Measurements from ENCODE around the gene COG8. TPM values are rescaled to one million over a fixed set of nuclear protein-coding genes. Genes with fewer than 3 reads are reported as not detected.
"Not testable (repeated sequence)": the region's sequence is repeated elsewhere in the genome, so short reads cannot be mapped to it uniquely, and the experiment has no call there.

Gene COG8
- total RNA-seq, 4 donors from 2014 or later: 41.2 to 56.5 (median 52.1) TPM

DNA sequence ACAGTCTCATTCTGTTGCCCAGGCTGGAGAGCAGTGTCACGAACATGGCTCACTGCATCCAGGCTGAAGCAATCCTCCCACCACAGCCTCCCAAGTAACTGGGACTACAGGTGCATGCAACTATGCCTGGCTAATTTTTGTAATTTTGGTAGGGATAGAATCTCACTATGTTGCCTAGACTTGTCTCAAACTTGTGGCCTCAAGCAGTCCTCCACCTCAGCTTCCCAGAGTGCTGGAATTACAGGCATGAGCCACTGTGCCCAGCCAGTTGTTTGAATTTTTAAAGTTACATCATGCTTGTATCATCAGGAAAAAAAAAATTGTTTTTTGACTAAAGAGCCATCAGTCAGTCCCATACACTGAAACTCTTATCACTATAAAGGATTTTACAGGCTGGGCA is 45.3 kb downstream of the COG8 start:
- H3K27ac ChIP-seq: no peak overlapping the region
- no peaks in the 10 kb centered on the region for H3K9me3 ChIP-seq
- ATAC-seq: no peak
- no peak for TF ChIP-seq POLR2A (IDR thresholded peaks at IDR 0.05)
- TF ChIP-seq, protein P1, sequence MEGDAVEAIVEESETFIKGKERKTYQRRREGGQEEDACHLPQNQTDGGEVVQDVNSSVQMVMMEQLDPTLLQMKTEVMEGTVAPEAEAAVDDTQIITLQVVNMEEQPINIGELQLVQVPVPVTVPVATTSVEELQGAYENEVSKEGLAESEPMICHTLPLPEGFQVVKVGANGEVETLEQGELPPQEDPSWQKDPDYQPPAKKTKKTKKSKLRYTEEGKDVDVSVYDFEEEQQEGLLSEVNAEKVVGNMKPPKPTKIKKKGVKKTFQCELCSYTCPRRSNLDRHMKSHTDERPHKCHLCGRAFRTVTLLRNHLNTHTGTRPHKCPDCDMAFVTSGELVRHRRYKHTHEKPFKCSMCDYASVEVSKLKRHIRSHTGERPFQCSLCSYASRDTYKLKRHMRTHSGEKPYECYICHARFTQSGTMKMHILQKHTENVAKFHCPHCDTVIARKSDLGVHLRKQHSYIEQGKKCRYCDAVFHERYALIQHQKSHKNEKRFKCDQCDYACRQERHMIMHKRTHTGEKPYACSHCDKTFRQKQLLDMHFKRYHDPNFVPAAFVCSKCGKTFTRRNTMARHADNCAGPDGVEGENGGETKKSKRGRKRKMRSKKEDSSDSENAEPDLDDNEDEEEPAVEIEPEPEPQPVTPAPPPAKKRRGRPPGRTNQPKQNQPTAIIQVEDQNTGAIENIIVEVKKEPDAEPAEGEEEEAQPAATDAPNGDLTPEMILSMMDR (IDR thresholded peaks at IDR 0.05 in 4 of 5, conservative IDR thresholded peaks at IDR 0.05 in 1 of 5): no peak
- intact Hi-C loops (cut with DNase I; ENCODE audit: low total_unique reads) (no loop called here), in situ Hi-C loops (cut with MboI; ENCODE audit: low sequenced_read_pairs in 4 of 4) (loop anchor here in 2 of 4 donors (25.0 kb wide), 2 partner anchors 132 to 757 kb away; partner anchors contain the start of gene ZFP90 (in 1 of the 2))
- no peak for DNase-seq
- no peaks in the 10 kb centered on the region for H3K4me1 ChIP-seq
- H3K4me3 ChIP-seq: no peak overlapping the region
- no peaks in the 10 kb centered on the region for H3K36me3 ChIP-seq
- H3K27me3 ChIP-seq: no peaks in the 10 kb centered on the region

DNA sequence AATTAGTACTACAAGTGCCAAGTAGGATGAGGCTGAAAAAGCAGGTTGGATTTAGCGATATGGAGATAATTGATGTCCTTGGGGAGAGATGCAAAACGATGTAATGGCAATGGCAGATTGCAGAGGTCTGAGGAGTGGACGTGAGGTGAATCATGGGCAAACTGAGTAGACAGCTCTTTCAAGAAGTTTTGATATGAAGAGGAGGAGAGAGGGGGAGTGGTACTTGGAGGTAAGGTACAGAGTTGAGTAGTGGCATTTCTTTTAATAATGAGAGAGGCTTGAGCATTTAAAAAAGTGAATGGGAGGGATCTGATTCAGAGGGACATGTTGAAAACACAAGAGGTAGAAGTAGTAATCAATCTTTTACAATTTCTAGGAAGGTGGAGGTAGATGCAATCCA is 46.0 kb downstream of the COG8 start:
- H3K36me3 ChIP-seq: no peaks in the 10 kb centered on the region
- DNase-seq: no peak
- intact Hi-C loops (cut with DNase I; ENCODE audit: low total_unique reads): no loop called here

DNA sequence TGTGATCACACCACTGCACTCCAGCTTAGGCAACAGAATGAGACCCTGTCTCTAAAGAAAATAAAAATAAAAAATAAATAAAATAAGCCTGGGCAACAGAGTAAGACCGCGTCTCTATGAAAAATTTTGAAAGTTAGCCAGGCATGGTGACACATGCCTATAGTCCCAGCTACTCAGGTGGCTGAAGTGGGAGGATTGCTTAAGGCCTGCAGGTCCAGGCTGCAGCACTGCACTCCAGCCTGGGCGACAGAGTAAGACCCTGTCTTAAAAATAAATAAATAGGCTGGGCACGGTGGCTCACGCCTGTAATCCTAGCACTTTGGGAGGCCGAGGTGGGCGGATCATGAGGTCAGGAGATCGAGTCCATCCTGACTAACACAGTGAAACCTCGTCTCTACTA is 47.7 kb downstream of the COG8 start:
- H3K9me3 ChIP-seq; intact Hi-C loops (cut with DNase I; ENCODE audit: low total_unique reads); H3K27ac ChIP-seq; H3K27me3 ChIP-seq; H3K36me3 ChIP-seq; H3K4me1 ChIP-seq; ATAC-seq; DNase-seq; H3K4me3 ChIP-seq: not testable (repeated sequence)
- in situ Hi-C loops (cut with MboI; ENCODE audit: low sequenced_read_pairs in 4 of 4): loop anchor here in 2 of 4 donors (25.0 kb wide), 2 partner anchors 129 to 754 kb away; partner anchors contain the start of gene ZFP90 (in 1 of the 2)

More for the DNA sequence above, 46.0 kb downstream of the COG8 start:
- no peak for TF ChIP-seq POLR2A (IDR thresholded peaks at IDR 0.05)
- TF ChIP-seq, protein P1 (IDR thresholded peaks at IDR 0.05 in 4 of 5, conservative IDR thresholded peaks at IDR 0.05 in 1 of 5): no peak
- Histone ChIP-seq H3K4me3 (no peak overlapping the region), H3K27ac (no peak overlapping the region), H3K4me1 (no peaks in the 10 kb centered on the region), H3K9me3 (no peaks in the 10 kb centered on the region), H3K27me3 (no peaks in the 10 kb centered on the region)
- in situ Hi-C loops (cut with MboI; ENCODE audit: low sequenced_read_pairs in 4 of 4): loop anchor here in 2 of 4 donors (25.0 kb wide), 2 partner anchors 131 to 756 kb away; partner anchors contain the start of gene ZFP90 (in 1 of the 2)
- no peak for ATAC-seq

DNA sequence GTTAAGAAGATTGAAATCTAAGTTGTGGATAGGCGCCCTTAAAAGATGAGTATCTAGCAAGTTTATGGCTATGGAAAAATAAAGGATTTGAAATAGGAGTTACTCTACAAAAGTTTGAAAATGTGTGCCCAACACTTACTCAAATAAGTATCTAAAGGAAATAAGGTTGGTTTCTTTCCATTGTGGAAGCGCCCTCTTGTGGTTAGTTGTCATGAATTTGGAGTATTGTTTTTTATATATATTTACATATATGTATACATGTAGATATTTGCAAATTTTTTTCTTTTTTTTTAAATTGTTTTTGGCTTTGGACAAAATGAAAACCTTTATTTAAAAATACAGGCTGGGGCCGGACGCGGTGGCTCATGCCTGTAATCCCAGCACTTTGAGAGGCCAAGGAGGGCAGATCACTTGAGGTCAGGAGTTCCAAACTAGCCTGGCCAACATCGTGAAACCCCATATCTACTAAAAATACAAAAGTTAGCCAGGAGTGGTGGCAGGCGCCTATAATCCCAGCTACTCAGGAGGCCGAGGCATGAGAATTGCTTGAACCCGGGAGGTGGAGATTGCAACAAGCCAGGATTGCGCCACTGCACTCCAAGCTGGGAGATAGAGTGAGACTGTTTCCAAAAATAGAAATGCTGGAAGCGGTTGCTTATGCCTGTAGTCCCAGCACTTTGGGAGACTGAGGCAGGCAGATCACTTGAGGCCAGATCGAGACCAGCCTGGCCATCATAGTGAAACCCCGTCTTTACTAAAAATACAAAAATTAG is 52.2 kb downstream of the COG8 start:
- Histone ChIP-seq H3K4me1 (peaks cover 7 to 9% of the 10 kb centered on the region in 2 donors), H3K4me3 (no peak overlapping the region), H3K36me3 (no peaks in the 10 kb centered on the region), H3K27me3 (no peaks in the 10 kb centered on the region), H3K27ac (peak overlapping the region; percentile 48 to 80 (median 70)), H3K9me3 (no peaks in the 10 kb centered on the region)
- in situ Hi-C loops (cut with MboI; ENCODE audit: low sequenced_read_pairs in 4 of 4) (loop anchor here (5.0 to 25.0 kb wide), 4 partner anchors 125 to 750 kb away; partner anchors contain the start of gene ZFP90 (in 1 of the 4)), intact Hi-C loops (cut with DNase I; ENCODE audit: low total_unique reads) (loop anchor here (1.0 to 5.0 kb wide), 3 partner anchors 100 to 385 kb away; partner anchors contain the start of gene SNTB2)
- TF ChIP-seq, protein P1 (IDR thresholded peaks at IDR 0.05 in 4 of 5, conservative IDR thresholded peaks at IDR 0.05 in 1 of 5): peak; percentile 46 to 77 (median 69)
- TF ChIP-seq POLR2A (IDR thresholded peaks at IDR 0.05): no peak
- peak; percentile 97 to 98 for ATAC-seq
- peak; percentile 76 to 93 for DNase-seq

DNA sequence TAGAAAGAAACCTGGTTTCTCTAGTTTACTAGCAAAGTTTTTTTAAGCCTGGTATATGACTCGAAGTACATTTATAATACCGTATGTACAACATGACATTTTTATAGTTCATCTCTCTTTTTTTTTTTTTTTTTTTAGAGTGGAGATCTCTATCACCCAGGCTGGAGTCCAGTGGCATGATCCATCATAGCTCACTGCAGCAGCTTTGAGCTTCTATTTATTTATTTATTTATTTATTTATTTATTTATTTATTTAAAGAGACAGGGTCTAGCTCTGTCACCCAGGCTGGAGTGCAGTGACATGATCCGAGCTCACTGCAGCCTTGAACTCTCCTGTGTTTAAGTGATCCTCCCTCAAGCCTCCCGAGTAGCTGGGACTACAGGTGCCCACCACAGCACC is 54.1 kb downstream of the COG8 start:
- intact Hi-C loops (cut with DNase I; ENCODE audit: low total_unique reads) (loop anchor here (5.0 kb wide), 1 partner anchor 383 kb away; no protein-coding TSS in a partner anchor), in situ Hi-C loops (cut with MboI; ENCODE audit: low sequenced_read_pairs in 4 of 4) (loop anchor here (5.0 to 25.0 kb wide), 4 partner anchors 123 to 748 kb away; partner anchors contain the start of gene ZFP90 (in 1 of the 4))
- Histone ChIP-seq H3K27me3 (no peaks in the 10 kb centered on the region), H3K36me3 (no peaks in the 10 kb centered on the region), H3K4me3 (no peak overlapping the region), H3K4me1 (peaks cover 7 to 9% of the 10 kb centered on the region in 2 donors), H3K27ac (no peak overlapping the region), H3K9me3 (no peaks in the 10 kb centered on the region)
- ATAC-seq (no peak), DNase-seq (no peak)
- TF ChIP-seq POLR2A (IDR thresholded peaks at IDR 0.05): no peak
- TF ChIP-seq, protein P1 (IDR thresholded peaks at IDR 0.05 in 4 of 5, conservative IDR thresholded peaks at IDR 0.05 in 1 of 5): no peak

Measured in gastrocnemius medialis (tissue), 4 donors.